GM12878 (cell line): ENCODE data around the gene POTEF.

Source experiments
- CREM ChIP-seq: IDR thresholded peaks from 2 replicates; pipeline ENCODE4 v1.6.1; 2014; ENCODE audit warnings: antibody characterized with exemption, low read depth
- CTCF ChIP-seq, 3 experiments: IDR thresholded peaks in 2 of 3; conservative IDR thresholded peaks in 1 of 3; 2 replicates each; pipeline ENCODE4 v1.5.1; 2011; ENCODE audit warnings: low read depth in 3 of 3, low read length in 3 of 3, mild to moderate bottlenecking in 3 of 3, control low read depth in 2 of 3, moderate library complexity in 2 of 3, inconsistent platforms in 1 of 3, mixed read lengths in 1 of 3; ENCODE audit not compliant: control insufficient read depth in 2 of 3, insufficient read depth in 1 of 3; ENCODE audit errors: extremely low read depth in 1 of 3
- FOXK2 ChIP-seq: fragments of 450-650 bp; IDR thresholded peaks from 2 replicates; pipeline ENCODE4 v1.6.1; 2017; ENCODE audit warnings: mild to moderate bottlenecking, moderate library complexity
- JUNB ChIP-seq: IDR thresholded peaks from 2 replicates; pipeline ENCODE4 v1.6.1; 2016; ENCODE audit warnings: antibody characterized with exemption, mild to moderate bottlenecking
- NR2F1 ChIP-seq: fragments of 450-650 bp; conservative IDR thresholded peaks from 2 replicates; pipeline ENCODE4 v1.6.1; 2017; ENCODE audit warnings: mild to moderate bottlenecking
- POLR2AphosphoS5 ChIP-seq: IDR thresholded peaks from 2 replicates; pipeline ENCODE4 v1.6.1; 2011; ENCODE audit warnings: mild to moderate bottlenecking, low read length, inconsistent platforms
- RFX5 ChIP-seq: IDR thresholded peaks from 2 replicates; pipeline ENCODE4 v1.6.1; 2011; ENCODE audit warnings: low read depth, low read length, improper control_type of control experiment
- TCF7 ChIP-seq: IDR thresholded peaks from 2 replicates; pipeline ENCODE4 v1.6.1; 2014; ENCODE audit warnings: antibody characterized with exemption, borderline replicate concordance
- ZZZ3 ChIP-seq: IDR thresholded peaks from 2 replicates; pipeline ENCODE4 v1.6.1; 2011; ENCODE audit warnings: low read depth; ENCODE audit not compliant: control insufficient read depth, insufficient read length
- TF ChIP-seq, protein P1 (sequence below): IDR thresholded peaks from 2 replicates; pipeline ENCODE4 v1.6.1; 2011; ENCODE audit warnings: mild to moderate bottlenecking, low read depth, low read length, moderate library complexity; ENCODE audit not compliant: insufficient replicate concordance
- TF ChIP-seq, protein P2 (sequence below): fragments of 450-650 bp; IDR thresholded peaks from 2 replicates; pipeline ENCODE4 v1.6.1; 2016; ENCODE audit warnings: mild to moderate bottlenecking
- TF ChIP-seq, protein P3 (sequence below): IDR thresholded peaks from 2 replicates; pipeline ENCODE4 v1.6.1; 2011; ENCODE audit warnings: borderline replicate concordance, low read depth, mild to moderate bottlenecking, moderate library complexity, mixed read lengths, low read length; ENCODE audit not compliant: insufficient read depth; ENCODE audit errors: extremely low read length

- TF ChIP-seq, protein P1, sequence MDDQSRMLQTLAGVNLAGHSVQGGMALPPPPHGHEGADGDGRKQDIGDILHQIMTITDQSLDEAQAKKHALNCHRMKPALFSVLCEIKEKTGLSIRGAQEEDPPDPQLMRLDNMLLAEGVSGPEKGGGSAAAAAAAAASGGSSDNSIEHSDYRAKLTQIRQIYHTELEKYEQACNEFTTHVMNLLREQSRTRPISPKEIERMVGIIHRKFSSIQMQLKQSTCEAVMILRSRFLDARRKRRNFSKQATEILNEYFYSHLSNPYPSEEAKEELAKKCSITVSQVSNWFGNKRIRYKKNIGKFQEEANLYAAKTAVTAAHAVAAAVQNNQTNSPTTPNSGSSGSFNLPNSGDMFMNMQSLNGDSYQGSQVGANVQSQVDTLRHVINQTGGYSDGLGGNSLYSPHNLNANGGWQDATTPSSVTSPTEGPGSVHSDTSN, result no peak
- no peak for TF ChIP-seq POLR2AphosphoS5
- TF ChIP-seq, protein P2, sequence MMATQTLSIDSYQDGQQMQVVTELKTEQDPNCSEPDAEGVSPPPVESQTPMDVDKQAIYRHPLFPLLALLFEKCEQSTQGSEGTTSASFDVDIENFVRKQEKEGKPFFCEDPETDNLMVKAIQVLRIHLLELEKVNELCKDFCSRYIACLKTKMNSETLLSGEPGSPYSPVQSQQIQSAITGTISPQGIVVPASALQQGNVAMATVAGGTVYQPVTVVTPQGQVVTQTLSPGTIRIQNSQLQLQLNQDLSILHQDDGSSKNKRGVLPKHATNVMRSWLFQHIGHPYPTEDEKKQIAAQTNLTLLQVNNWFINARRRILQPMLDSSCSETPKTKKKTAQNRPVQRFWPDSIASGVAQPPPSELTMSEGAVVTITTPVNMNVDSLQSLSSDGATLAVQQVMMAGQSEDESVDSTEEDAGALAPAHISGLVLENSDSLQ, result no peak
- TF ChIP-seq, protein P3, sequence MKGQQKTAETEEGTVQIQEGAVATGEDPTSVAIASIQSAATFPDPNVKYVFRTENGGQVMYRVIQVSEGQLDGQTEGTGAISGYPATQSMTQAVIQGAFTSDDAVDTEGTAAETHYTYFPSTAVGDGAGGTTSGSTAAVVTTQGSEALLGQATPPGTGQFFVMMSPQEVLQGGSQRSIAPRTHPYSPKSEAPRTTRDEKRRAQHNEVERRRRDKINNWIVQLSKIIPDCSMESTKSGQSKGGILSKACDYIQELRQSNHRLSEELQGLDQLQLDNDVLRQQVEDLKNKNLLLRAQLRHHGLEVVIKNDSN, result no peak
- no peak for TF ChIP-seq RFX5
- no peak for TF ChIP-seq CTCF (IDR thresholded peaks at IDR 0.05 in 2 of 3, conservative IDR thresholded peaks at IDR 0.05 in 1 of 3; ENCODE audit: control insufficient read depth in 2 of 3, extremely low read depth in 1 of 3, insufficient read depth in 1 of 3, low read depth in 3 of 3, low read length in 3 of 3)
- TF ChIP-seq CREM, result no peak
- no peak for TF ChIP-seq ZZZ3
- TF ChIP-seq NR2F1, result no peak
- TF ChIP-seq JUNB, result no peak
- no peak for TF ChIP-seq TCF7
- TF ChIP-seq FOXK2, result no peak
Measured at GRCh38 chr2:130135692-130136541, 6.9 kb upstream of the POTEF start.
